A549 (cell line): Measurements from ENCODE around the gene GRIK2.

Source experiments
- CHD2 ChIP-seq: fragments of 150-350 bp; IDR thresholded peaks from 2 replicates; pipeline ENCODE4 v1.6.1; 2014; ENCODE audit warnings: low read length; ENCODE audit not compliant: partially characterized antibody
- CTCF ChIP-seq: fragments of >200 bp; sonication (Bioruptor Twin); formaldehyde crosslinking; IDR thresholded peaks from 3 replicates; pipeline ENCODE4 v1.5.1; 2016
- ELK1 ChIP-seq: fragments of 150-350 bp; IDR thresholded peaks from 2 replicates; pipeline ENCODE4 v1.6.1; 2014; ENCODE audit warnings: low read depth, mild to moderate bottlenecking, low read length
- HDAC2 ChIP-seq: fragments of 200-600 bp; sonication (generic); IDR thresholded peaks from 2 replicates; pipeline ENCODE4 v1.6.1; 2016
- JUN ChIP-seq, 2 experiments: fragments of >200 bp; sonication (Bioruptor Twin); formaldehyde crosslinking; IDR thresholded peaks; 2 replicates in 1 of 2; 3 replicates in 1 of 2; pipeline ENCODE4 v1.6.1; 2016 to 2017
- PBX3 ChIP-seq: IDR thresholded peaks from 2 replicates; pipeline ENCODE4 v1.6.1; 2012
- RAD21 ChIP-seq, 2 experiments: fragments of >200 bp in 1 of 2; sonication (Bioruptor Twin) in 1 of 2; formaldehyde crosslinking in 1 of 2; IDR thresholded peaks in 1 of 2; conservative IDR thresholded peaks in 1 of 2; 2 replicates in 1 of 2; 3 replicates in 1 of 2; pipeline ENCODE4 v1.6.1; 2012 to 2018; ENCODE audit warnings: inconsistent platforms in 1 of 2
- RFX5 ChIP-seq: fragments of 450-650 bp; IDR thresholded peaks from 2 replicates; pipeline ENCODE4 v1.7.1; 2014; ENCODE audit warnings: antibody characterized with exemption, mild to moderate bottlenecking, moderate library complexity

GRCh38 chr6:101486124-101486523 is 92.6 kb downstream of the GRIK2 start:
- no peak for TF ChIP-seq CHD2
- no peak for TF ChIP-seq RAD21 (conservative IDR thresholded peaks at IDR 0.05 in 1 of 2, IDR thresholded peaks at IDR 0.05 in 1 of 2)
- no peak for TF ChIP-seq JUN (IDR thresholded peaks at IDR 0.05)
- no peak for TF ChIP-seq CTCF
- no peak for TF ChIP-seq RFX5
- no peak for TF ChIP-seq PBX3
- no peak for TF ChIP-seq HDAC2
- no peak for TF ChIP-seq ELK1
